Immature natural killer cell (primary cell): ENCODE measurements around the gene FBXL16. TPM values are rescaled to one million over a fixed set of nuclear protein-coding genes. Genes with fewer than 3 reads are reported as not detected.

ENCODE experiments used
- DNase-seq, 3 donors: peaks; one replicate each; pipeline ENCODE4 v3.0.0; 2022; ENCODE audit warnings: mixed read lengths in 1 of 3
- H3K27ac Mint-ChIP-seq, 6 donors: one replicate each; pipeline ENCODE4 v1.8.0; 2020; ENCODE audit warnings: mixed read lengths in 6 of 6, mild to moderate bottlenecking in 5 of 6, inconsistent platforms in 4 of 6, moderate library complexity in 3 of 6
- H3K27me3 Mint-ChIP-seq, 3 donors: one replicate each; pipeline ENCODE4 v1.8.0; 2020 to 2021; ENCODE audit warnings: low read depth in 3 of 3, mild to moderate bottlenecking in 3 of 3, mixed read lengths in 3 of 3, moderate library complexity in 3 of 3, inconsistent platforms in 1 of 3
- H3K36me3 Mint-ChIP-seq, 3 donors: one replicate each; pipeline ENCODE4 v1.8.0; 2020; ENCODE audit warnings: mixed read lengths in 3 of 3, inconsistent platforms in 2 of 3, mild to moderate bottlenecking in 2 of 3
- H3K4me1 Mint-ChIP-seq, 2 donors: one replicate each; pipeline ENCODE4 v1.8.0; 2020; ENCODE audit warnings: inconsistent platforms in 2 of 2, mild to moderate bottlenecking in 2 of 2, mixed read lengths in 2 of 2, moderate library complexity in 1 of 2
- H3K4me3 Mint-ChIP-seq, 5 donors: one replicate each; pipeline ENCODE4 v1.8.0; 2020; ENCODE audit warnings: mild to moderate bottlenecking in 5 of 5, mixed read lengths in 5 of 5, inconsistent platforms in 3 of 5, moderate library complexity in 3 of 5
- H3K9me3 Mint-ChIP-seq, 6 donors: one replicate each; pipeline ENCODE4 v1.8.0; 2020; ENCODE audit warnings: mild to moderate bottlenecking in 6 of 6, mixed read lengths in 6 of 6, inconsistent platforms in 4 of 6, moderate library complexity in 3 of 6
- polyA plus RNA-seq, 3 donors: library from polyadenylated mRNA; unstranded; fragments of 300-500 nt; fragmentation: Illumina TruSeq; gene quantifications; one replicate each; pipeline ENCODE4 v1.2.3, GENCODE V29; 2021

FBXL16 gene
- polyA plus RNA-seq, 3 donors from 2014 or later: 0.20 TPM; not detected in 2

DNA sequence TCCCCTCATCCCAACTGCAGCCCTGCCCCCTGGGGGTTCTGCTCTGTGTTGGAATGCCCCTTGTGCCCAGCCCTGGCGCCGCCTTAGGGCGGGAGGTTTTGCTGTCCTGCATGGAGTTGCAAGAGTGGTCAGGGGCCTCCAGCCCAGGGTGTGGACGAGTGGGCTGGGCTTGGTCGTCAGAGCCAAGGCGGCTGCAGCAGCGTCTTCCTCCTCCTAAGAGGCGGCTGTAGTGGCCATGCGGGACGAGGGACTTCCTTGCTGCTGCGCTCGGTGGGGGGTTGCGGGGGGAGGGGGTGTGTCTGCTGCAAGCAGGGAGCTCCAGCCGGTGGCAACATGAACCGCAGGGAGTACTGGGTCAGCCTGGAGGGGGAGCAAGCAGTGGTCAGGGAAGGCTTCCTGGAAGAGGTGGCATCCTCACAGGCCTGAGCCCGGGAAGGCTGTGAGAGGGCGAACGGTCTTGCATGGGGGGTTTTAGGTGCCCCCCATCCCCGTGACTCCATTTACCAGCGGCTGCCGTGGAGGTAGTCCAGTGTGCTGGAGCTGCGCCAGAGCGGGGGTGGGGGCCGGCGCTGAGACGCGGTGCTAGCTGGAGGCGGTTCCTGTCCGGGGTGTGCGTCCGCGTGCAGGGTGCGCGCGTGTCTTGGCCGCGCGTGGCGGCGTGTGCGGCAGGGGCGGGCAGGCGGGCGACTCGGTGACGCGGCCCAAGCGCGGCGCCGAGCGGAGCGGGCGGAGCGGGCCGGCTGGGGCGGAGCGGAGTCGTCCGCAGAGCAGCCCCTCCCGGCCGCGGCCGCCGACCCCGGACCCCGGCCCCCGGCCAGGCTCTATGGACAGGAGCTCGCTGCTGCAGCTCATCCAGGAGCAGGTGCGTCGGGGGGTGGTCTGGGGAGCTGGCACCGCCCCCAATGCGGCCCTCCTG, 30.4 kb downstream of the FBXL16 start, which contains the start of gene RHBDL1:
Gene RHBDL1, plus strand, starts transcription at position 704 of the 916 bp plus-strand sequence. Its CDS starts 120 bp downstream, at position 824.
- DNase-seq: peak in 1 of 3 donors; percentile 24
- Mint-ChIP-seq H3K4me1 (peaks cover 0 to 8% of the 10 kb centered on the region in 2 donors), H3K36me3 (no peaks in the 10 kb centered on the region), H3K9me3 (no peaks in the 10 kb centered on the region), H3K4me3 (peak within 1 kb of the TSS in 4 of 5 donors; percentile 12 to 32 (median 16)), H3K27me3 (peaks cover 0 to 8% (median 7%) of the 10 kb centered on the region in 3 donors), H3K27ac (no peak within 1 kb of the TSS)

DNA sequence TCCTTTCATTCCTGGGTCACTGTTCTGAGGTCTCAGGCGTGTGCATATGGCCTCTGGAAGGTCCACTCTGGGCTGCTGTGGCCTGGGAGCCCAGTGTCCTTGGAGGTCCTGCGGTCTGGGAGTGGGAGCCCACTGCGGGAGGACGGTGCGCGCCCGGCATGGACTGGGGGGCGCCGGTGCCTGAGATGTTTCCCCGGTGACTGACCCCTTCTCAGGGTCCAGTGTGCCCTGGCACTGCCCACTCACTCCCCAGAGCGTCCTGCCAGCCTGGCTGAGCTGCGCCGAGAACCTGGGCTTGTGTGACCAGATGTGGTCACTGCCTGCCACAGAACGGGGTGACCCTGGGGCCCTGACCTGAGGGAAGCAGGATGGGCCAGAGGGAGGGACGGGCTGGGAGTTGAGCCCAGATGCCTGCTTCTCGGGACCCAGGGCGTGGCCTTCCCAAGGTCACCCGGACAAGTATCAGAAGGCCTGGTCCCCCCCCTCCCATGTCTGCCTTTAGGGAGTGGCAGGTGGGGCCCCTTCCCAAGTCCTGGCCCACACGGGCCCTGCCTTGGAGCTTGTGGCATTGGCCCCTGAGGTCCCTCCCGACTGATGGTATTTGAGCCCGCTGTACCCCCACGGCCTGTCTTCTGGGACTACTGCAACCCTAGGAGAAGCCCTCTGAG, 31.3 kb downstream of the FBXL16 start:
- H3K4me3 Mint-ChIP-seq: no peak overlapping the region
- no peaks in the 10 kb centered on the region for H3K36me3 Mint-ChIP-seq
- H3K27me3 Mint-ChIP-seq: peaks cover 0 to 8% (median 5%) of the 10 kb centered on the region in 3 donors
- DNase-seq: no peak
- H3K4me1 Mint-ChIP-seq: peaks cover 0 to 12% of the 10 kb centered on the region in 2 donors
- H3K27ac Mint-ChIP-seq: no peak overlapping the region
- no peaks in the 10 kb centered on the region for H3K9me3 Mint-ChIP-seq

DNA sequence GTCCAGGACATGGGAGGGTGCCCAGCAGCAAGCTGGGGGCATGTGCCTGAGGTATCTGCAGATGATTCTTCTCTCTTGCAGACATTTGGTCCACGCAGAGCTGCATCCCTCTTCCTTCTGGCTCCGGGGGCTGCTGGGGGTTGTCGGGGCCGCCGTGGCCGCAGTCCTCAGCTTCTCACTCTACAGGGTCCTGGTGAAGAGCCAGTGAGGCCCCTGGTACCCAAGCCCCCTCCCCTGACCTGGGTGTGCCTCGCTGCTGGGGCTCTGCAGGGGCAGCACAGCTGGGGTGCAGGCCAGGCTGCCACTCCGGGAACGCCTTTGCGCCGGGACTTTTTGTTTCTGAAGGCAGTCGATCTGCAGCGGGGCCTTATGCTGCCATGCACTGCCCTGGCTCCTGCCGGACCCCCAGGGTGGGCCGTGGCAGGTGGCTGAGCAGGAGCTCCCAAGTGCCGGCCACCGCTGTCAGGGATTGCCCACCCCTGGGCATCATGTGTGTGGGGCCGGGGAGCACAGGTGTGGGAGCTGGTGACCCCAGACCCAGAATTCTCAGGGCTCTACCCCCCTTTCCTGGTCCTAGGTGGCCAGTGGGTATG, 32.1 kb downstream of the FBXL16 start:
- Mint-ChIP-seq H3K27ac (no peak overlapping the region), H3K9me3 (no peaks in the 10 kb centered on the region), H3K36me3 (no peaks in the 10 kb centered on the region), H3K4me1 (peaks cover 0 to 10% of the 10 kb centered on the region in 2 donors), H3K27me3 (peaks cover 0 to 6% (median 3%) of the 10 kb centered on the region in 3 donors), H3K4me3 (no peak overlapping the region)
- no peak for DNase-seq

DNA sequence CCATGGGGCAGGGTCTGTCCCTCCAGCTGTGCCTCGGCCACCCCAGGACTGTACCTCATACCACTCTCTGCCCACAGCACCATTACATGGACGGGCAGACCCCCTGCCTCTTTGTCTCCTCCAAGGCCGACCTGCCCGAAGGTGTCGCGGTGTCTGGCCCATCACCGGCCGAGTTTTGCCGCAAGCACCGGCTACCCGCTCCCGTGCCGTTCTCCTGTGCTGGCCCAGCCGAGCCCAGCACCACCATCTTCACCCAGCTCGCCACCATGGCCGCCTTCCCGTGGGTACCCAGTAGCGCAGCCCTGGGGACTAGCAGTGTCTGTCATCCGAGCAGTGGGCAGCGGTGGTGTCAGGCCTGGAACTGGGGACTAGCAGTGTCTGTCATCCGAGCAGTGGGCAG, 32.8 kb downstream of the FBXL16 start:
- Mint-ChIP-seq H3K27me3 (peaks cover 0 to 8% (median 3%) of the 10 kb centered on the region in 3 donors), H3K36me3 (no peaks in the 10 kb centered on the region), H3K4me3 (no peak overlapping the region), H3K4me1 (peaks cover under 1 to 10% of the 10 kb centered on the region in 2 donors), H3K27ac (no peak overlapping the region), H3K9me3 (no peaks in the 10 kb centered on the region)
- no peak for DNase-seq

DNA sequence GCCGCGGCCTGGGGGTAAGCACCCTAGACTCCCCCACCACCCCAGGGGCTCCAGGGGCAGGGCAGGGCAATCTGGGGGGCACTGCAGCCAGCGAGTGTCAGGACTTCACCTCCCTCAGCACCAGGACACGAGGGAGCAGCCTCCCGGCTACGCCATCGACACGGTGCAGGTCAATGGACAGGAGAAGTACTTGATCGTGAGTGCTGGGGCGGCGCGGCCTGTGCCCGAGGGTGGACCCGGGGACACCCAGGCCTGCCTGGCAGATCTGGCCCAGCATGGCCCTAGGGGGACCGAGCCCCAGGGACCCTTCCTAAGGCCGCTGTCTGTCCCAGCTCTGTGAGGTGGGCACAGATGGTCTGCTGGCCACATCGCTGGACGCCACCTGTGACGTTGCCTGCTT, 33.2 kb downstream of the FBXL16 start:
- Mint-ChIP-seq H3K27me3 (peaks cover 2 to 8% (median 4%) of the 10 kb centered on the region in 3 donors), H3K9me3 (no peaks in the 10 kb centered on the region), H3K27ac (no peak overlapping the region), H3K4me3 (no peak overlapping the region), H3K36me3 (no peaks in the 10 kb centered on the region), H3K4me1 (peaks cover 5 to 15% of the 10 kb centered on the region in 2 donors)
- no peak for DNase-seq

DNA sequence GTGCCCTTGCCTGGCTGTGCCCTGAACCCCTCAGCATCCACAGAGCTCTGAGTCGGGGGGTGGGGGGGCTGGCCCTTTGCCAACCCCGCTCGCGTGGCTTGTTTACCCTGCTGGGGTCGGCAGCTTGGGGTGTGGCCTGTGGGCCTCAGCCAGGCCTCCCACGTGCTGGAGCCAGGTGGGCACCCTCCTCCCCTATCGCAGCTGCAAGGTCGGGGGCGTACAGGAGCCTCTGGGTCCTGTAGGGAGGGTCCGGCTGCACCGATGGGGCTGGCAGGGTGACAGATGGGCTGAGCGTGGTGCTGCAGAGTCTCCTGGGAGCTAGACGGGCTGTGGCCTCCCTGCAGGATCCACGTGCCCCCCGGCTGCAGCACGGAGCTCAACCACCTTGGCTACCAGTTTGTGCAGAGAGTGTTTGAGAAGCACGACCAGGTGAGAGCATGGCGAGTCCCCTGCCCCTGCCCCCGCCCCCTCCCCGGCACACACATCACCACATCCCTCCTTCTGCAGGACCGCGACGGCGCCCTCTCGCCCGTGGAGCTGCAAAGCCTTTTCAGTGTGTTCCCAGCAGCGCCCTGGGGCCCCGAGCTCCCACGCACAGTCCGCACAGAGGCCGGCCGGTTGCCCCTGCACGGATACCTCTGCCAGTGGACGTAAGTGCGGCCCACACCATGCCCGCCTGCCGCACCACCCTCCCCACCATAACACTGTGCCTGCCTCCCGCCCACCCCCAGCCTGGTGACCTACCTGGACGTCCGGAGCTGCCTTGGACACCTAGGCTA, 34.1 kb downstream of the FBXL16 start:
- H3K27ac Mint-ChIP-seq: no peak overlapping the region
- H3K9me3 Mint-ChIP-seq: no peaks in the 10 kb centered on the region
- no peak for DNase-seq
- peaks cover 2 to 6% (median 4%) of the 10 kb centered on the region in 3 donors for H3K27me3 Mint-ChIP-seq
- H3K36me3 Mint-ChIP-seq: no peaks in the 10 kb centered on the region
- H3K4me1 Mint-ChIP-seq: peaks cover 6 to 15% of the 10 kb centered on the region in 2 donors
- H3K4me3 Mint-ChIP-seq: no peak overlapping the region

DNA sequence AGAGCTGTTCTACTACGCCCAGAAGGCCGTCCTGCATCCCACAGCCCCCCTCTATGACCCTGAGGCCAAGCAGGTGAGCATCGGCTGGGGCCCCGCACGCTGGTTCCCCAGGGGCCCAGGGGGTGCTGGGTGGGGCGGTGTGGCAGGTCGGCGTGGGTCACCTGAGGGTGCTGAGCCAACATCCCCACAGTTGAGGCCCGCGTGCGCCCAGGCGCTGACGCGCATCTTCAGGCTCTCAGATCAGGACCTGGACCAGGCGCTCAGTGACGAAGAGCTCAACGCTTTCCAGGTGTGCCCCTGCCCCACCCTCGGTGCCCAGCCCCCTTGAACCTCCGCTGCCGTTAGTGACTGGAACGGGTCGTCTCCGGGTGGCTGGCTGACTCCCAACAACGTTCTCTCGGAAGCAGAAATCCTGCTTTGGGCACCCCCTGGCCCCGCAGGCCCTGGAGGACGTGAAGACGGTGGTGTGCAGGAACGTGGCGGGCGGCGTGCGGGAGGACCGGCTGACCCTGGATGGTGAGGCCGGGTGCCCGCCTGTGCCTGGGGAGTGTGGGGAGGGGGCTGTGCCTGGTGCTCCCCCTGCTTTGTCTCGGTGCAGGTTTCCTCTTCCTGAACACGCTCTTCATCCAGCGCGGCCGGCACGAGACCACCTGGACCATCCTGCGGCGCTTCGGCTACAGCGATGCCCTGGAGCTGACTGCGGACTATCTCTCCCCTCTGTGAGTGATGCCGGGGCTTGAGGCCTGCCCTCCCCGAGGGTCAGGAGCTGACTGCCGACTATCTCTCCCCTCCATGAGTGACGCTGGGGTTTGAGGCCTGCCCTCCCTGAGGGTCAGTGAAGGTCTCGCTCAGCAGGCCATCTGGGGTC, 34.9 kb downstream of the FBXL16 start:
- H3K27me3 Mint-ChIP-seq: peaks cover 2 to 6% (median 4%) of the 10 kb centered on the region in 3 donors
- no peaks in the 10 kb centered on the region for H3K9me3 Mint-ChIP-seq
- H3K36me3 Mint-ChIP-seq: no peaks in the 10 kb centered on the region
- DNase-seq: no peak
- peak overlapping the region in 1 of 6 donors; percentile 62 for H3K27ac Mint-ChIP-seq
- H3K4me3 Mint-ChIP-seq: peak overlapping the region; percentile 18 to 63 (median 53)
- peaks cover 6 to 15% of the 10 kb centered on the region in 2 donors for H3K4me1 Mint-ChIP-seq

DNA sequence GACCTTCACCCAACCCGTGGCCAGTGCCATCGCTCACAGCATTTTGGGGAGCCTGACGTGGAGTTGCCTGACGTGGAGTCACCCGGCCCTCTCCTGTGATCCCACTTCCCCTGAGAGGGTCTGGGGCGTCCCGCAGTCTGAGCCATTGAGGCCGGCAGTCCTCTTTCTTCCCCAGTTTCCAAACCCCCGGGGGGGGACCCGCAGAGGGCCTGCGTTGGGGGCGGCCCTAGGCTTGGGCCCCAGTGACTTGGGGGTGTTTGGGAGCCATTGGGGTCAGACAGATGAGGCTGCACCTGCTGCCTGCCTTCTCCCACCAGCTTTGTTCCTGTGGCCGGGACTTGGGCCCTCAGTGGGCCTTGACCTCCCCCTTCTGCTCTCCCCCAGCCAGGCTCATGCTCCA, 35.9 kb downstream of the FBXL16 start:
- Mint-ChIP-seq H3K9me3 (no peaks in the 10 kb centered on the region), H3K27me3 (peaks cover 1 to 3% (median 2%) of the 10 kb centered on the region in 3 donors), H3K4me1 (peaks cover 6 to 11% of the 10 kb centered on the region in 2 donors), H3K36me3 (no peaks in the 10 kb centered on the region), H3K4me3 (peak overlapping the region; percentile 5 to 80 (median 53)), H3K27ac (peak overlapping the region in 1 of 6 donors; percentile 75)
- no peak for DNase-seq

DNA sequence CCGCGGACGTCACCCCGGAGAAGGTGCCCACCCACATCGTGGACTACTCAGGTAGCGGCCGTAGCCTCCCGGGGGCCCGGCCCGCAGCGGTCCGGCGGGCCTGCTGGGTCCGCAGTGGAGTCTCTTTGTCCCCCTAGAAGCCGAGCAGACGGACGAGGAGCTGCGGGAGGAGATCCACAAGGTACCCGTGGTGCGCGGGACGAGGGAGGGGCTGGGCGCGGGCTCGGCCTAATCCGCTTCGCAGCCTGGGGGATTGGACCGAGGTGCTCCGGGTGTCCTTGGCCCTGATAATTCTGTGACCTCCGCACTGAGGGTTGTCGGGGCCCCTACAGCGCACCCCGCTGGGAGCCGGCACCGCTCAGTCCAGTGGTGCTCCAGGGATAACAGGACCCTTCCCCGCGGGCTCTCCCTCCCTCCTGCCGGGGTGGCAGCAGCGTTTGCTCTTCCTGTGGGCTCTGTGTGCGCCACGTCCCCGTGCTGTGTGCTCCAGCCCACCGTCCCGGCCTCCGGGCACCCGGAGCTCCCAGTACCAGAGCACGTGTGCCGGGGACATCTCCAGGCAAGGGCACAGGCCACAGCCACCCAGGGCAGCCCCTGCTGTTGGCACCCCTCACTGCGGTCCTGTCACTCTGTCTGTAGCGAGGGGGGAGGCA, 37.0 kb downstream of the FBXL16 start:
- H3K4me3 Mint-ChIP-seq: peak overlapping the region; percentile 58 to 80 (median 69)
- no peak for DNase-seq

DNA sequence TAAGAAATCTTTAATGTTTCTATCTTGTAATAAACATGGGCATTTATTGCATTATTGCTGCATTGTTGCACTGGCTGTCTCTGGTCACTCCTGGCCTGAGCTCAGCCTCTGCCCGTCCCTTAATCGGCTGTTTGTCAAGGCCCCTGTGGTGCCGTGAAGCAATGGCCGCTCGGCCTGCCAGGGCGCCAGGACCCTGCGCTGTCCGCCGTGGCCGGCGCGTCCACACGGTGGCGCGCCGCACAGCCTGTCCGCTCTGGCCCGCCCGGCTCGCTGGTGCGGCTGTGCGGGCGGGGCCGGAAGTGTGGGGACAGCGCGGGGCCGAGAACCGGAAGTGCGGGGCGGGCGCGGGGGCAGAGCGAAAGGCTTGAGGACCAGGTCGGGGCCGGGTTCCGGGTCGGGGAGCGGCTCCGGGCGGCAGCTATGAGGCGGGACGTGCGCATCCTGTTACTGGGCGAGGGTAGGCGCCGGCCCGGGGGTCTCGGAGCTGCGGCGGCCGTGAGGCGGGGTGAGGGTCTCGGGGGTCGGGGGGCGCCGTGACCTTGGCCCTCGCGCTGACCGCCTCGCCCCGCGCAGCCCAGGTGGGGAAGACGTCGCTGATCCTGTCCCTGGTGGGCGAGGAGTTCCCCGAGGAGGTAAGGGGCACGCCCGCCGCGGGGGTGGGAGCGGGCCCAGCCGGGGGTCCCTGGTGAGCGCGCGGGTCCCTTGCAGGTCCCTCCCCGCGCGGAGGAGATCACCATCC, 37.7 kb downstream of the FBXL16 start, which contains the start of gene RHOT2:
Gene RHOT2, plus strand, starts transcription at position 353 of the 739 bp plus-strand sequence. Its CDS starts 68 bp downstream, at position 421.
- peak within 1 kb of the TSS; percentile 69 to 82 (median 76) for H3K4me3 Mint-ChIP-seq
- no peaks in the 10 kb centered on the region for H3K9me3 Mint-ChIP-seq
- H3K36me3 Mint-ChIP-seq: no peaks in the 10 kb centered on the region
- peaks cover 6 to 12% of the 10 kb centered on the region in 2 donors for H3K4me1 Mint-ChIP-seq
- peak within 1 kb of the TSS; percentile 81 to 95 (median 88) for H3K27ac Mint-ChIP-seq
- peak; percentile 95 to 96 (median 96) for DNase-seq
- peaks cover 1 to 3% (median 2%) of the 10 kb centered on the region in 3 donors for H3K27me3 Mint-ChIP-seq

More for the DNA sequence above, 37.0 kb downstream of the FBXL16 start:
- Mint-ChIP-seq H3K9me3 (no peaks in the 10 kb centered on the region), H3K27ac (peak overlapping the region in 3 of 6 donors; percentile 34 to 70 (median 62)), H3K27me3 (peaks cover 1 to 3% (median 2%) of the 10 kb centered on the region in 3 donors), H3K4me1 (peaks cover 6 to 11% of the 10 kb centered on the region in 2 donors), H3K36me3 (no peaks in the 10 kb centered on the region)

DNA sequence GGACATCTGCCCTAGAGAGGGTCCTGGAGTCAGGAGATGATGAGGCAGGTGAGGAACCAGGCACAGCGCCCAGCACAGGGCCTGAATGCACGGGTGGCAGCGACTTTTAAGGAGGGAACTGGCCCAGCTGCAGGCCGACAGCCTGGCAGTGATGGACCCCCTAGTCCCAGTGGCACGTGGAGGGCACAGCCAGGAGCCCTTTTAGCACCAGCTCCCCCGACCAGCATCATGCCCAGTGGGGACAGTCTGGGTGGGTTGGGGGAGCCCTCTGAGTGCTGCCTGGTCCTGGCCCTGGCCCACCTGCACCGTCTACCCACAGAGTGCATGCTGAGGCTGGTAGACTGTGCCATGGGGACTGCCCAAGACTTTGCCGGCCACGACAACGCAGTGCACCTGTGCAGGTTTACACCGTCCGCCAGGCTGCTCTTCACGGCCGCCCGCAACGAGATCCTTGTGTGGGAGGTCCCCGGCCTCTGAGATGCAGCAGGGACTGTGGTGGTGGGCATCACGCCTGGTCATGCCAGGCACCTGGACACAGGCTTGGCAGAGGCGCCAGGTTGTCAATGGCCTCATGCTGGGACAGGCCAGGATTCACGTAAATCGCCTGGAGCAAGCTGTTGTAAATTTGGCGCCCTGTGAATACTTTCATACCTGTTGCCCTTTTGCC, 38.4 kb downstream of the FBXL16 start:
- Mint-ChIP-seq H3K9me3 (no peaks in the 10 kb centered on the region), H3K27ac (peak overlapping the region; percentile 81 to 95 (median 88)), H3K4me3 (peak overlapping the region; percentile 61 to 82 (median 76)), H3K27me3 (peaks cover 1 to 3% (median 2%) of the 10 kb centered on the region in 3 donors), H3K36me3 (no peaks in the 10 kb centered on the region), H3K4me1 (peaks cover 6 to 15% of the 10 kb centered on the region in 2 donors)
- no peak for DNase-seq
